Progenitor cell of endocrine pancreas (in vitro differentiated cells): ENCODE data around the gene ORMDL3. TPM values are rescaled to one million over a fixed set of nuclear protein-coding genes. Genes with fewer than 3 reads are reported as not detected.

Experiments used
- DNase-seq: peaks from one replicate; pipeline ENCODE4 v3.0.0; 2021; ENCODE audit warnings: low spot score; ENCODE audit not compliant: unreplicated experiment
- H3K27ac Mint-ChIP-seq: 2 replicates; pipeline ENCODE4 v1.8.0; 2021; ENCODE audit warnings: mild to moderate bottlenecking, moderate library complexity, mixed read lengths
- H3K27me3 Mint-ChIP-seq: 2 replicates; pipeline ENCODE4 v1.8.0; 2021; ENCODE audit warnings: mixed read lengths
- H3K36me3 Mint-ChIP-seq: 2 replicates; pipeline ENCODE4 v1.8.0; 2022; ENCODE audit warnings: mixed read lengths; ENCODE audit not compliant: insufficient read depth
- H3K4me1 Mint-ChIP-seq: 2 replicates; pipeline ENCODE4 v1.8.0; 2021; ENCODE audit warnings: low read depth, mixed read lengths
- H3K4me3 Mint-ChIP-seq: 2 replicates; pipeline ENCODE4 v1.8.0; 2021; ENCODE audit warnings: low read depth, mild to moderate bottlenecking, moderate library complexity, mixed read lengths
- H3K9me3 Mint-ChIP-seq: 2 replicates; pipeline ENCODE4 v1.8.0; 2021; ENCODE audit warnings: low read depth, mixed read lengths
- CTCF ChIP-seq: fragments of 200-600 bp; sonication (generic); IDR thresholded peaks from one replicate; pipeline ENCODE4 v1.5.0; 2021; ENCODE audit warnings: antibody characterized with exemption, mild to moderate bottlenecking; ENCODE audit not compliant: unreplicated experiment
- total RNA-seq: library from RNA; stranded (reverse); gene quantifications from 2 replicates; pipeline ENCODE4 v1.2.1, GENCODE V29; 2021

The ORMDL3 gene
- total RNA-seq, 1 donor from 2014 or later: 87.6 TPM

GRCh38 chr17:39954876-39955275, 27.5 kb upstream of the ORMDL3 start:
- no peaks in the 10 kb centered on the region for H3K36me3 Mint-ChIP-seq

GRCh38 chr17:39953471-39953888, 26.1 kb upstream of the ORMDL3 start:
- DNase-seq: no peak
- TF ChIP-seq CTCF: no peak
- H3K9me3 Mint-ChIP-seq: no peaks in the 10 kb centered on the region
- peaks cover 20% of the 10 kb centered on the region for H3K27me3 Mint-ChIP-seq
- peaks cover 5% of the 10 kb centered on the region for H3K4me1 Mint-ChIP-seq
- H3K4me3 Mint-ChIP-seq: peak overlapping the region; percentile 65
- H3K27ac Mint-ChIP-seq: peak overlapping the region; percentile 85
- H3K36me3 Mint-ChIP-seq: no peaks in the 10 kb centered on the region

More at GRCh38 chr17:39954876-39955275, 27.5 kb upstream of the ORMDL3 start:
- H3K4me3 Mint-ChIP-seq: no peak overlapping the region
- peaks cover 18% of the 10 kb centered on the region for H3K27me3 Mint-ChIP-seq
- H3K4me1 Mint-ChIP-seq: peaks cover 7% of the 10 kb centered on the region
- H3K9me3 Mint-ChIP-seq: no peaks in the 10 kb centered on the region
- TF ChIP-seq CTCF: no peak
- H3K27ac Mint-ChIP-seq: peak overlapping the region; percentile 20
- DNase-seq: no peak

- Mint-ChIP-seq H3K27me3 (peaks cover 20% of the 10 kb centered on the region), H3K4me1 (peaks cover 5% of the 10 kb centered on the region), H3K4me3 (peak overlapping the region; percentile 65), H3K9me3 (no peaks in the 10 kb centered on the region), H3K27ac (peak overlapping the region; percentile 85), H3K36me3 (no peaks in the 10 kb centered on the region)
- peak; percentile 93 for DNase-seq
- TF ChIP-seq CTCF: no peak
Measured at GRCh38 chr17:39952680-39953470, 25.5 kb upstream of the ORMDL3 start.

- DNase-seq: peak; percentile 11
- H3K4me1 Mint-ChIP-seq: peaks cover 8% of the 10 kb centered on the region
- no peaks in the 10 kb centered on the region for H3K9me3 Mint-ChIP-seq
- no peaks in the 10 kb centered on the region for H3K36me3 Mint-ChIP-seq
- peak overlapping the region; percentile 54 for H3K27ac Mint-ChIP-seq
- TF ChIP-seq CTCF: no peak
- peak overlapping the region; percentile 65 for H3K4me3 Mint-ChIP-seq
- H3K27me3 Mint-ChIP-seq: peaks cover 20% of the 10 kb centered on the region
Measured at GRCh38 chr17:39951924-39952679, 24.7 kb upstream of the ORMDL3 start.

- Mint-ChIP-seq H3K36me3 (no peaks in the 10 kb centered on the region), H3K9me3 (no peaks in the 10 kb centered on the region), H3K27me3 (peaks cover 20% of the 10 kb centered on the region), H3K27ac (no peak overlapping the region), H3K4me3 (no peak overlapping the region), H3K4me1 (peaks cover 8% of the 10 kb centered on the region)
- no peak for TF ChIP-seq CTCF
- DNase-seq: no peak
Measured at GRCh38 chr17:39950871-39951348, 23.5 kb upstream of the ORMDL3 start.
